KMS-11 (cell line): ENCODE measurements around the gene OBSCN.

Experiments
- H2AFZ ChIP-seq: fragments of 200-600 bp; sonication (generic); 2 replicates; pipeline ENCODE4 v1.6.1; 2016; ENCODE audit warnings: antibody characterized with exemption, mixed run types, low read depth
- H3K27ac ChIP-seq: fragments of 200-600 bp; sonication (generic); 2 replicates; pipeline ENCODE4 v1.6.1; 2016; ENCODE audit warnings: mild to moderate bottlenecking, mixed run types
- H3K27me3 ChIP-seq: fragments of 200-600 bp; sonication (generic); 2 replicates; pipeline ENCODE4 v1.6.1; 2017; ENCODE audit warnings: mild to moderate bottlenecking, low read depth, mixed run types, moderate library complexity; ENCODE audit not compliant: insufficient read depth
- H3K36me3 ChIP-seq: fragments of 200-600 bp; sonication (generic); 2 replicates; pipeline ENCODE4 v1.6.1; 2017; ENCODE audit warnings: mild to moderate bottlenecking, mixed run types; ENCODE audit not compliant: insufficient read depth
- H3K4me1 ChIP-seq: fragments of 200-600 bp; sonication (generic); 2 replicates; pipeline ENCODE4 v1.6.1; 2016; ENCODE audit warnings: mild to moderate bottlenecking, low read depth, mixed run types; ENCODE audit not compliant: poor library complexity, severe bottlenecking
- H3K4me2 ChIP-seq: fragments of 200-600 bp; sonication (generic); 2 replicates; pipeline ENCODE4 v1.7.0; 2016; ENCODE audit warnings: mild to moderate bottlenecking, mixed run types
- H3K4me3 ChIP-seq: fragments of 200-600 bp; sonication (generic); IDR thresholded peaks from 2 replicates; pipeline ENCODE4 v1.6.1; 2017; ENCODE audit warnings: low read depth, low read length, mixed read lengths; ENCODE audit not compliant: insufficient read depth
- H3K79me2 ChIP-seq: fragments of 200-600 bp; sonication (generic); 2 replicates; pipeline ENCODE4 v1.6.1; 2016; ENCODE audit warnings: low read depth, mixed run types; ENCODE audit not compliant: insufficient read depth
- H3K9ac ChIP-seq: fragments of 200-600 bp; sonication (generic); 2 replicates; pipeline ENCODE4 v1.6.1; 2016; ENCODE audit warnings: mild to moderate bottlenecking, mixed run types
- H4K20me1 ChIP-seq: fragments of 200-600 bp; sonication (generic); 2 replicates; pipeline ENCODE4 v1.6.1; 2016; ENCODE audit warnings: mild to moderate bottlenecking, mixed run types; ENCODE audit not compliant: insufficient read depth
- CTCF ChIP-seq: fragments of 200-600 bp; sonication (generic); conservative IDR thresholded peaks from 2 replicates; pipeline ENCODE4 v1.6.1; 2017; ENCODE audit warnings: low read depth, mild to moderate bottlenecking, antibody characterized with exemption, low read length, moderate library complexity, mixed read lengths

Gene OBSCN

GRCh38 chr1:228310162-228310792, 102.4 kb downstream of the OBSCN start:
- Histone ChIP-seq H3K9ac (no peak overlapping the region), H3K79me2 (no peaks in the 10 kb centered on the region), H3K4me2 (no peak overlapping the region), H3K4me1 (no peaks in the 10 kb centered on the region), H3K36me3 (no peaks in the 10 kb centered on the region), H3K27me3 (no peaks in the 10 kb centered on the region), H2AFZ (no peak overlapping the region), H4K20me1 (no peaks in the 10 kb centered on the region), H3K27ac (no peak overlapping the region), H3K4me3 (no peak overlapping the region)
- TF ChIP-seq CTCF = no peak

- Histone ChIP-seq H3K4me3 (no peak overlapping the region), H3K79me2 (no peaks in the 10 kb centered on the region), H3K4me1 (no peaks in the 10 kb centered on the region), H3K36me3 (no peaks in the 10 kb centered on the region), H2AFZ (no peak overlapping the region), H3K27me3 (no peaks in the 10 kb centered on the region), H3K9ac (no peak overlapping the region), H3K27ac (no peak overlapping the region), H3K4me2 (no peak overlapping the region), H4K20me1 (no peaks in the 10 kb centered on the region)
- TF ChIP-seq CTCF = no peak
Measured at GRCh38 chr1:228311091-228311490, 103.2 kb downstream of the OBSCN start.

- no peak overlapping the region for H3K9ac ChIP-seq
- no peak overlapping the region for H3K27ac ChIP-seq
- H2AFZ ChIP-seq = no peak overlapping the region
- H3K4me1 ChIP-seq = no peaks in the 10 kb centered on the region
- no peaks in the 10 kb centered on the region for H4K20me1 ChIP-seq
- H3K36me3 ChIP-seq = no peaks in the 10 kb centered on the region
- no peak for TF ChIP-seq CTCF
- no peaks in the 10 kb centered on the region for H3K27me3 ChIP-seq
- H3K79me2 ChIP-seq = no peaks in the 10 kb centered on the region
- H3K4me2 ChIP-seq = no peak overlapping the region
- H3K4me3 ChIP-seq = no peak overlapping the region
Measured at GRCh38 chr1:228312136-228312764, 104.4 kb downstream of the OBSCN start.

DNA sequence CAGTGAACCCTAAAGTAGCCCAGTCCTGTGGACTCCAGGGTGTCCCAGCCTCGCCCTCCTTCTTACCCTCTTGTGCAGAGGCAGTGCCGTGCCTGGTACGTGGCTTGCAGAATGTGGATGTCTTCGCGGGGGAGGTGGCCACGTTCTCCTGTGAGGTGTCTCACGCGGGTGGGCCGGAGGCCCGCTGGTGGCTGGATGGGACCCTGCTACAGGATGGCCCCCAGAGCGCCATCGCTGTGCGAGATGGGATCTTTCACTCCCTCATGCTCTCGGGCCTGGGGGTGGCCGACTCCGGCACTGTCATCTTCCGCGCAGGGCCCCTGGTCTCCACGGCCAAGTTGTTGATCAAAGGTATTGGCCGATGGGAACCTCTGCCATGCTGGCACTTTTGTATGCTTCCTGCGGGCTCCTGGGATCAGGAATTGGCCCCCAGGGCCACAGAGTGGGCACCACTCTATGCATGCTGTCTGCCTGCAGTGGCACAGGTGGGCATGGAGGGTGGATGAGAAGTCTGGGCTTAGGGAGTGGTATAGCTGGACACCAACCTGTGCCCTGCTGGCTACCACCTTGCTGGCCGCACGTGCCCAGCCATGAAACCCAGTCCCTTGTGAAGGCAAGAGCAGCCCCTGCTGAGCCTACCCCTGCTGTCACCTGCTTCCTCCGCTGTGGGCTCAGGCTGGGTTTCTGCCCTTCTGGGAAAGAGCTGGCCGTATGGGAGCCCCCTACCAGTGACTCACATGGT, 105.9 kb downstream of the OBSCN start:
- no peaks in the 10 kb centered on the region for H3K27me3 ChIP-seq
- no peaks in the 10 kb centered on the region for H3K79me2 ChIP-seq
- H2AFZ ChIP-seq = no peak overlapping the region
- H3K27ac ChIP-seq = no peak overlapping the region
- H3K4me2 ChIP-seq = no peak overlapping the region
- TF ChIP-seq CTCF = no peak
- no peak overlapping the region for H3K4me3 ChIP-seq
- H4K20me1 ChIP-seq = no peaks in the 10 kb centered on the region
- H3K9ac ChIP-seq = no peak overlapping the region
- no peaks in the 10 kb centered on the region for H3K36me3 ChIP-seq
- H3K4me1 ChIP-seq = no peaks in the 10 kb centered on the region
